HG02852 (cell line): Measurements from ENCODE around the gene NEURL3.
"Not testable (repeated sequence)": the region's sequence is repeated elsewhere in the genome, so short reads cannot be mapped to it uniquely, and the experiment has no call there.

Source experiments
- ATAC-seq: cut with Tn5 transposase; IDR thresholded peaks from one replicate; pipeline ENCODE4 v1.9.1; 2021; ENCODE audit warnings: mild to moderate bottlenecking, moderate library complexity; ENCODE audit not compliant: unreplicated experiment

Gene NEURL3

GRCh38 chr2:96489261-96489660, 15.9 kb downstream of the NEURL3 start:
- ATAC-seq = no peak

GRCh38 chr2:96486696-96487095, 18.5 kb downstream of the NEURL3 start:
- no peak for ATAC-seq

GRCh38 chr2:96485751-96486651, 19.2 kb downstream of the NEURL3 start:
- peak; percentile 89 for ATAC-seq

- no peak for ATAC-seq
Measured at GRCh38 chr2:96485350-96485749, 19.8 kb downstream of the NEURL3 start.

- ATAC-seq = no peak
Measured at GRCh38 chr2:96484091-96484490, 21.1 kb downstream of the NEURL3 start.

- no peak for ATAC-seq
Measured at GRCh38 chr2:96477458-96477857, 27.7 kb downstream of the NEURL3 start.

GRCh38 chr2:96471772-96472171, 33.4 kb downstream of the NEURL3 start:
- no peak for ATAC-seq

GRCh38 chr2:96470636-96471035, 34.5 kb downstream of the NEURL3 start:
- ATAC-seq = no peak

- ATAC-seq = no peak
Measured at GRCh38 chr2:96470109-96470508, 35.0 kb downstream of the NEURL3 start.

- no peak for ATAC-seq
Measured at GRCh38 chr2:96468904-96469303, 36.3 kb downstream of the NEURL3 start.

GRCh38 chr2:96464651-96465050, 40.5 kb downstream of the NEURL3 start:
- ATAC-seq = no peak

GRCh38 chr2:96464061-96464460, 41.1 kb downstream of the NEURL3 start:
- ATAC-seq = no peak

- ATAC-seq = no peak
Measured at GRCh38 chr2:96463119-96463518, 42.0 kb downstream of the NEURL3 start.

- not testable (repeated sequence) for ATAC-seq
Measured at GRCh38 chr2:96461616-96462015, 43.5 kb downstream of the NEURL3 start.

GRCh38 chr2:96452053-96452452, 53.1 kb downstream of the NEURL3 start:
- ATAC-seq = no peak

GRCh38 chr2:96449637-96450036, 55.5 kb downstream of the NEURL3 start:
- ATAC-seq = no peak

- ATAC-seq = no peak
Measured at GRCh38 chr2:96449174-96449573, 56.0 kb downstream of the NEURL3 start.

- no peak for ATAC-seq
Measured at GRCh38 chr2:96447726-96448125, 57.4 kb downstream of the NEURL3 start.
